AG20443 (cell line): ENCODE results near the gene RBM3.
"Not testable (repeated sequence)": the region's sequence is repeated elsewhere in the genome, so short reads cannot be mapped to it uniquely, and the experiment has no call there.

Experiments used
- DNase-seq: peaks from one replicate; pipeline ENCODE4 v3.0.0; 2012; ENCODE audit warnings: low spot score, mixed read lengths

The RBM3 gene

DNA sequence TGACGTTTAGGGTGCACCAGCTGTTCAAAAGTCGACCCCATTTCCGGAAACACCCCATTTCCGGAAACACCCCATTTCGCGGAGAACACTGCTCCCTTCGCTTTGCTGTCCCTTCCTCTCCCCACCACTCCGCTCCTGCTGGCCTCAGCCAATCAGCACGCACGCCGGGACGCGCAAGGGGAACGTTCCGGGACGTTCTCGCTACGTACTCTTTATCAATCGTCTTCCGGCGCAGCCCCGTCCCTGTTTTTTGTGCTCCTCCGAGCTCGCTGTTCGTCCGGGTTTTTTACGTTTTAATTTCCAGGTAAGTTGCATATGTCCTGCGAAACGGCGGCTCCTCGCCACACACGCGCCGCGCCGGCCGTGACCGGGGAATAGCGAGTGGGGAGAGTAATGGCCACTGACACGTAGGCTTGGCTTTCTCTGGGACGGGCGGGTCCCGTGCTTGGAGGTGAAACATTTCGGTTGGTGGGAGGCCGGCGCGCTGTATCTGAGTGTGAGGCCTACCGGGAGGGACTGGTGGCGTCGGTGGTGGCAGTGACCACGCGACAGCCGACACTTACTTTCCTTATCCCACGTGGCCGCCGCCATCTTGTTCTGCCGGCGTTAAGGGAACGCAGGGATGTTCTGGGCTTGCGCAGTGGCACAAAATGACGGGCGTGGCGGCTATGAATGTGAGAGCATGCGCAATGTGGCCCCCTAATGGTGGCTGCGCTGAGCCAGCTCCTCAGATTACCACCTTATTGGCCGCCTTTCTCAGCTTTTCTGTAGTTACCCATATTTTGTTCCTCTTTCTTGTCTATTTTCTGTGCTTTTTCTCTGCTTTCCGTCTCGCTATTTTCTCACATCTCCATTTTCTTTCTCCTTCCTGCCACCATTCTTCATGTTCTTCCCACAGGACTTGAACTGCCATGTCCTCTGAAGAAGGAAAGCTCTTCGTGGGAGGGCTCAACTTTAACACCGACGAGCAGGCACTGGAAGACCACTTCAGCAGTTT lies at the start of gene RBM3:
Gene RBM3, plus strand, starts transcription at position 215 of the 997 bp plus-strand sequence. Its CDS starts 697 bp downstream, at position 912.
- DNase-seq, result peak; percentile 88

DNA sequence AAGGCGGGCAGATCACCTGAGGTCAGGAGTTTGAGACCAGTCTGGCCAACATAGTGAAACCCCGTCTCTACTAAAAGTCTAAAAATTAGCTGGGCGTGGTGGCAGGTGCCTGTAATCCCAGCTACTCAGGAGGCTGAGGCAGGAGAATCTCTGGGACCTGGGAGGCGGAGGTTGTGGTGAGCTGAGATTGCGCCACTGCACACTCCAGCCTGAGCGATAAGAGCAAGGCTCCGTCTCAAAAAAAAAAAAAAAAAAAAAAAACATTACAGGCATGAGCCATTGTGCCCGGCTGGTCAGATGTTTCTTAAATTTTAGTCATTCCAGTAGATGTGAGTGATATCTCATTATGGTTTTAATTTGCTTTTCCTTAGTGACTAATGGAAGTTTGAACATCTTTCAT lies 48.4 kb upstream of the RBM3 start:
- DNase-seq, result not testable (repeated sequence)

DNA sequence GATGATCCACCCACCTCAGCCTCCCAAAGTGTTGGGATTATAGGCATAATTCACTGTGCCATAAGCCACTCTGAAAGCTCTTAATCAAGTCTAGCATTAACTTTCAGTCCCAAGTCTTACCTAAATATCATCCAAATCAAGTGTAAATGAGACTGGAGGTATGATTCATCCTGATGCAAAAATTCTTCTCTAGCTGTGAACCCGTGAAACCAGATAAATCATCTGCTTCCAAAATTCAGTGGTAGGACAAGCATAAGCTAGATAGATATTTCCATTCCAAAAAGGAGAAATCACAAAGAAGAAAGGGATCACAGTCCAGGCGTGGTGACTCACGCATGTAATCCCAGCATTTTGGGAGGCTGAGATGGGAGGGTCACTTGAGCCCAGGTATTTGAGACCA lies 43.5 kb upstream of the RBM3 start:
- DNase-seq, result no peak

DNA sequence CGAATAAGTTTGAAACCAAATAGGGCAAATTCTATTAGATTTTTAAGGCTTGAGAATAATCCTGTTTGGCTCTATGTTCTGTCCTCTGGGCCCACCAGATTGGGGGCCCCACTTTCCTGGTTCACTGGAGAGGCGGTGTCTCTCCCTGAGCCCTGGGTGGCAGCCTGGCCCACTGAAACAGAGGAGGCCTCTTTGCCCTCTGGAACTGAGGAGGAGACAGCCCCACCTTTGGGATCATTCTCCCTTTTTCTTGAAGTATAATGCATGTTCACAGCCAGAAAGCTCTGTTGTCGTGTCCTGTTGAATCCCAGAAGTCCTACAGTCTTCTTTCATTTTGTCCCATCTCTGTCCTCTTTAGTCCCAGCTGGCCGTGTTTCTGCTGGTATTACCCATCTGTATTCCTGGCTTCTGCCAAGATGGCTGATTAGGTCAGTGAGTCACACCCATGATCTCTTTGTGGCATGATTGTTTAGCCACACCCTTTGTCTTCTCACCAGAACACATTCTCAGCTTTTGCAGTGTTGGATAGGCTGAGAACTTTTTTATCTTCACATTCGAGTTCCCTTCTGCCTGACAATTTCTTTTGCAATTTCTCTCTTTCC lies 42.8 kb upstream of the RBM3 start:
- peak; percentile 60 for DNase-seq

DNA sequence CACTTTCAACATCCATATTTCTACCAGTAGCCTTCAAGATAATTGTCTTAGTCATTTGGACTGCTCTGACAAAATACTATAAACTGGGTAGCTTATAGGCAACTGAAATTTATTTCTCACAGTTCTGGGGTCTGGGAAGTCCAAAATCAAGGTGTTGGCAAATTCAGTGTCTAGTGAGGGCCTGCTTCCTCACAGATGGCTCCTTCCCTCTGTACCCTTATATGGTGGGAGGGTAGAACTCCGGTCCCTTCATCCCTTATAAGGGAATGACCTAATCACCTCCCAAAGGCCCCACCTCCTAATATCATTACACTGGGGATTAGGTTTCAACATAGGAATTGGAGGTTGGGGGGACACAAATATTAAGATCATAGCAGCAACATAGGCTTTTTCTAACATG lies 42.1 kb upstream of the RBM3 start:
- DNase-seq, result no peak

DNA sequence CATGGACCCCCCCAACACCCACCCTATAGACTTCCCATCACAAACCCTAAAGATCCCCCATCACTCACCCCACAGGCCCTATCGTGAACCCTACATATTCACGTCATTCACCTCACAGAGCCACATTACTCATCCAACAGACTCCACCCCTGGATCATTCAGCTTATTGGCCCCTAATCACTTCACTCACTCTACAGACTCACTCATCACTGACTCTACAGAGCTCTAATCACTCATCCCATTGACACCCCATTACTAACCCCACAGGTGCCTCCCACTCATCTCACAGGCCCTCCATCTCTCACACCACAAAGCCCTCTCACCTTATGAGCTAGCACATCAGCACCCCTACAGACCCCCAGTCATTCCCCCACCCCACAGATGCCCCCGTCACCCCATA lies 41.1 kb upstream of the RBM3 start:
- no peak for DNase-seq

DNA sequence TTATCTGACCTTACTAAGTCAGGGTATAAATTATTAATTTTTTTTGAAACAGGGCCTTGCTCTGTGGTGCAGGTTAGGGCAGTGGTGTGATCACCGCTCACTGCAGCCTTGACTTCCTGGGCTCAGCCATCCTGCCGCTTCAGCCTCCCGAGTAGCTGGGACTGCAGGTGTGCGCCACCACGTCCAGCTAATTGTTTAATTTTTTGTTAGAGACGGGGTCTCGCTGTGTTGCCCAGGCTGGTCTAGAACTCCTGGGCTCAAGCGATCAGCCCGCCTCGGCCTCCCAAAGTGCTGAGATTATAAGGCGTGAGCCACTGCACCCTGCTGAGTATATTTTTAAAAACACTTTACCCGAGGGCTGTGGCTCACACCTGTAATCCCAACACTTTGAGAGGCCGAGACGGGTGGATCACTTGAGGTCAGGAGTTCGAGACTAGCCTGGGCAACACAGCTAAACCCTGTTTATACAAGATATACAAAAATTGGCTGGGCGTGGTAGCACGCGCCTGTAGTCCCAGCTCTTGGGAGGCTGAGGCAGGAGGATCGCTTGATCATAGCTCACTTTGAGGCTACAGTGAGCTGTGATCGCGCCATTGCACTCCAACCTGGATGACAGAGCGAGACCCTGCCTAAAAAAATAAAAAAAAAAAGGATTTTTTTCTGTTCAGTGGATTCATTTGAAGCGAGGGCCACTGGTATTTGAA lies 35.5 kb upstream of the RBM3 start:
- DNase-seq, result no peak

DNA sequence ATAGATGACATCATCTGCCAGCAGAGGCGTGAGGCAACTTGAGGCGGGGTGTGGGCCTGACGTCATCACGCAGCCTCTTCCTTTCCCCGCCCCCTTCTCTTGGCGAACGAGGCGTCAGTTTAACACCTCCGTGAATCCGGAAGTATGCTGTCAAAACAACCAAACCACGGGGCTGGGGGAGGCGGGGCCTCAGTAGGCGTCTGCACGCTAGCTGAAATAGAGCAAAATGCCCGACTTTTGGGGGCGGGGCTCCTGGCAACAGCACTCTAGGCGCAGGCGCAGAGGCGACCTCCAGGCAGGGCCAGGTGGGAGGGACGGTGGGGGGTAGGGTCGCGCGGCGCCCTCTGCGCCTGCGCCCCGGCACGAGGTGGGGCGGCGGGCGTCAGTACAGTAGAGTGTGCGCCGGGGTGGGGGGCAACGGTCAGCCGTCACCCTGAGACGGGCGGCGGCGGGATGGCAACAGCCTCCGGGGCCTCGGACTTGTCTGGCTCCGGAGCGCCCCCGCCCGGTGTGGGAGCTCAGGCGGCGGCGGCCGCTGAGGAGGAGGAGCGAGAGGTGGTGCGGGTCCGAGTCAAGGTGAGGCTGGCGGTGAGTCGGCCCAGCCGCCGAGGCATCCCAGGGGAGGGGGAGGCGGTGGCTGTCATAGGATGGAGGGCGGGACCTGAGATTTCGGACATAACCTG lies 34.8 kb upstream of the RBM3 start, which contains the start of gene TBC1D25:
Gene TBC1D25, plus strand, starts transcription at position 370 of the 683 bp plus-strand sequence. Its CDS starts 84 bp downstream, at position 454.
- peak; percentile 89 for DNase-seq

DNA sequence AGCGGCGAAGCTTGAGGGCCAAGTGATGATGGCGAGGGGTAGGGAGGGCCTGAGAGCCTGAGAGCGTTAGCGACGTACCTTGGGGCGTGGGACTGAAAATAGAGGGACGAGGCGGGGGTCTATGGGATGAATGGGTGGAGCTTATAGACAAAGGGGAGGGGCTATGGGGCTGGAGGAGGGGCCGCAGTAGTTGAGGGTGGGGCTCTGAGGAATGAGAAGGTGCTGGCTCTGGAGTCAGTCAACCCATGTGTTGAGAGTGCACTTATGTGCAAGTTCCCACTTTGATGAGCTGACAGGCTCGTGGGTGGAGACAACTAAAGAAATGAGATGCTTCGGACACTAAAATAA lies 34.3 kb upstream of the RBM3 start:
- DNase-seq, result peak; percentile 38

DNA sequence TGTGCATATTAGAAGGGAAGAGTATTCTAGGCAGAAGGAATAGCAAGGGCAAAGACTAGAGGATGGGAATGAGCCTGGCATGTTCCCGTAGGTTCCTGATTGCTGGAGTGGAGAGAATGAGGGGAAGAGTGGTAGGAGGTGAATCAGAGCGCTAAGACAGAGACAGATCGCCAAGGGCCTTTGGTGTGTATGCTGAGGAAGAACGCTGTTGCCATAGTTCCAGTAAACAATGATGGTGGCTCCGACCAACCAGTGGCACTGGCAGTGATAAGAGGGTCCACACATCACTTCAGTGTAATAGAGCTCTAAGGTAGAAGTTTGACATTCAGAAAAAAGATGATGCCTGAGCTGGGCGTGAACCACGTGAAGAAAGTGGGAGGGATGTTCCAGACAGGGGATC lies 33.8 kb upstream of the RBM3 start:
- DNase-seq, result no peak

DNA sequence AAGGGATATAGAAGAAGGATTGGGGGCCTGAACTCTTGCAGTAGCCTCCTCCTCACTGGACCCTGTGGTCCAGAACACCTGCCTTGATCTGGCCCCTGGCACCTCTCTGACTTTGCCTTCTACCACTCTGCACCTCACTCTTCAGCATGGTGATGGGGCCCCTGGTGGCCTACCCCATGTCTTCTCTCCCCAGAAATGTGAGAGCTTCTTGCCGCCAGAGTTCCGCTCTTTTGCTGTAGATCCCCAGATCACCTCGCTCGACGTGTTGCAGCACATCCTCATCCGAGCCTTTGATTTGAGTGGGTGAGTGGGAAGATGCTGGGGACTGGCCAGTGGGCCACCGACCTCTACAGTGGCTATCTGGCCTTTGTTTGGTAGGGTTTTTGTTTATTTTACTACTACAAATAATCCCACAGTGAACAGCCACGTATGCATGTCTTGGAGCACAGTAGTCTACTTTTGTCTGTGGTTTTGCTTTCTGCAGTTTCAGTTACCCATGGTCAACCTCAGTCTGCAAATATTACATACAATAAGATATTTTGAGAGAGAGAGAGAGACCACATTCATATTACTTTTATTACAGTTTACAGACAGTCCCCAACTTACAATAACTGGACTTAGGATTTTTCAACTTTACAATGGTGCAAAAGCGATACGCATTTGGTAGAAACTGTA lies 33.0 kb upstream of the RBM3 start:
- no peak for DNase-seq

DNA sequence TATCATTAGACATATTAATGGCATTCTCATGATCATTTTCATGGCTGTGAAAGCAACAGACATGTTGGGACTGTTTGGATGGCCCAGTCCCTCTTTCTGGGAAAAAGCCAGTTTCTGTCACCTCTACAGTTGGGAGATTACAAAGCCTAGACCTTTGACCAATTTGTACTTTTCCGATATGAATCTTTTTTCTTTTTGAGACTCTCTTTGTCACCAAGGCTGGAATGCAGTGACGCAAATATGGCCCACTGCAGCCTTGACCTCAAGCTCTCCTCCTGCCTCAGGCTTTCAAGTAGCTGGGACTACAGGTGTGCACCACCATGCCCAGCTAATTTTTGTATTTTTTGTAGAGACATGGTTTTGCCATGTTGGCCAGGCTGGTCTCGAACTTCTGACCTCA lies 25.4 kb upstream of the RBM3 start:
- no peak for DNase-seq

DNA sequence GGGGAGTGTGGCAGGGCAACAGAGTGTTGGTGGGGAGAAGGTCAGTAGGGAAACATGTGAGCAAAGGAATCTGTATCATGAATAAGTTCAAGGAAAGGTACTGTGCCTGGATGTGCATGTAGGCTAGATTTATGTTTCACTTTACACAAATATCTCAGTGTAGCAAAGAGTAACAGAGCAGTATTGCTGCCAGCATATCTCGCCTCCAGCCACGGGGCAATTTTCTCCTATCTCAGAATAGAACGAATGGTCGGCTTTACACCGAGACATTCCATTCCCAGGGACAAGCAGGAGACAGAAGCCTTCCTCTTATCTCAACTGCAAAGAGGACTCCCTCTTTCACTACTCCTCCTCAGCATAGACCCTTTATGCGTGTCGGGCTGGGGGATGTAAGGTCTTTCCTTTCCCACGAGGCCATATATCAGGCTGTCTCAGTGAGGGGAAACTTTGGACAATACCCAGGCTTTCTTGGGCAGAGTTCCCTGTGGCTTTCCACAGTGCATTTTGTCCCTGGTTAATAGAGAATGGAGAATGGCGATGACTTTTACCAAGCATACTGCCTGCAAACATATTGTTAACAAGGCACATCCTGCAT lies 18.5 kb upstream of the RBM3 start:
- DNase-seq, result not testable (repeated sequence)

DNA sequence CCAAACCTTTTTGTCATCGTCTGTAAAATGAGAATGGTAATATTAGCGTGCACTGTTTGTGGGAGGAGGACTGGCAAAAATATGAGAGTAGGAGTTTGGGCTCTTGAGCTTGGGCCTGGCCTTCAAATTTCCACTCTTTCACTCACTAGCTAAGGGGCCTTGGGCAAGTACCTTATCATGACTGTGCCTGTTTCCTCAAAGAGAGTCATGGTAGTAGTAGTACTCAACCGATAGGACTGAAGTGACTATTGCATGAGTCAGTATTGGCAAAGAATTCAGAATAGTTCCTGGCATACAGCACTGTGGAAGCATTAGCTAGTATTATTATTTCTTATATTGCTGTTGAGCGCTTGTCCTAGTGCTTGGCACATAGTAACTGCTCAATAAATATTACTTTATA lies 16.0 kb upstream of the RBM3 start:
- peak; percentile 68 for DNase-seq

DNA sequence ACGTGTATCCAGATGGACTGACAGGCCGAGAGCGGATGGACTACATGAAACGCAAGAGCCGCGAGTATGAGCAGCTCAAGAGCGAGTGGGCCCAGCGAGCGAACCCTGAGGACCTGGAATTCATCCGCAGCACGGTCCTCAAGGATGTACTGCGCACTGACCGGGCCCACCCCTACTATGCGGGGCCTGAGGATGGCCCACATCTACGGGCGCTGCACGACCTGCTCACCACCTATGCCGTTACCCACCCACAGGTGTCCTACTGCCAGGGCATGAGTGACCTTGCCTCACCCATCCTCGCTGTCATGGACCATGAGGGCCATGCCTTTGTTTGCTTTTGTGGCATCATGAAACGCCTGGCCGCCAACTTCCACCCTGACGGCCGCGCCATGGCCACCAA lies 14.6 kb upstream of the RBM3 start:
- DNase-seq, result no peak

DNA sequence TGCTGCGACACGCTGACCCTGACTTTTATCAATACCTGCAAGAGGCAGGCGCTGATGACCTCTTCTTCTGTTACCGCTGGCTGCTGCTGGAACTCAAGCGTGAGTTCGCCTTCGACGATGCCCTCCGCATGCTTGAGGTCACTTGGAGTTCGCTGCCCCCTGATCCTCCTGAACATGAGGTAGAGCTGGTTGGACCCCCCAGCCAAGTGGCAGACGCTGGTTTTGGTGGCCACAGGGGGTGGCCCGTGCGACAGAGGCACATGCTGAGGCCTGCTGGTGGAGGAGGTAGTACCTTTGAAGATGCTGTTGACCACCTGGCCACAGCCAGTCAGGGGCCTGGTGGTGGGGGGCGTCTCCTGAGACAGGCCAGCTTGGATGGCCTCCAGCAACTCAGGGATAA lies 14.2 kb upstream of the RBM3 start:
- DNase-seq, result no peak

DNA sequence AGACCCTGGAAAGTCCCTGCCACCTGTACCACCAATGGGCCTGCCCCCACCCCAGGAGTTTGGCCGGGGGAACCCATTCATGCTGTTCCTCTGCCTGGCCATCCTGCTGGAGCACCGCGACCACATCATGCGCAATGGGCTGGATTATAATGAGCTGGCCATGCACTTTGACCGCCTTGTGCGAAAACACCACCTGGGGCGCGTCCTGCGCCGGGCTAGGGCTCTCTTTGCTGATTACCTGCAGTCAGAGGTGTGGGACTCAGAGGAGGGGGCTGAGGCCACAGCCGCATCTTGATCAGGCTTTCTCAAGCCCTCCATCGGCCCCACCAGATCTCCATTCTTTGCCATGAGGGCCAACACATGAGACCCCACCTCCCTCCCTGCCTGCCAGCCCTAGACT lies 13.6 kb upstream of the RBM3 start:
- DNase-seq, result no peak

DNA sequence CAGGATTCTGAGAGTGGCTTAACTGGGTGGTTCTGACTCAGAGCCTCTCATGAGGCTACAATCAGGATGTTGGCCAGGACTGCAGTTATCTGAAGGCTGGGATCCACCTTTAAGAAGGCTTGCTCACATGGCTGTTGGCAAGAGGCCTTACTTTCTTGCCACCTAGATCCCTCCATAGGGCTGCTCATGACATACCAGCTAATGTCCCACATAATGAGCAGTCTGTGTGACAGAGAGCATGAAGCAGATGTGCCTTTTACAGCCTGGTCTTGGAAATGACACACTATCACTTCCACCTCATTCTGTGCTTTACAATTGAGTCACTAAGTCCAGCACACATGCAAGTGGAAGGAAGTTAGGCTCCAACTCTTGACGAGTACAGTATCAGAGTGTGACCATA lies 4.3 kb upstream of the RBM3 start:
- peak; percentile 11 for DNase-seq

DNA sequence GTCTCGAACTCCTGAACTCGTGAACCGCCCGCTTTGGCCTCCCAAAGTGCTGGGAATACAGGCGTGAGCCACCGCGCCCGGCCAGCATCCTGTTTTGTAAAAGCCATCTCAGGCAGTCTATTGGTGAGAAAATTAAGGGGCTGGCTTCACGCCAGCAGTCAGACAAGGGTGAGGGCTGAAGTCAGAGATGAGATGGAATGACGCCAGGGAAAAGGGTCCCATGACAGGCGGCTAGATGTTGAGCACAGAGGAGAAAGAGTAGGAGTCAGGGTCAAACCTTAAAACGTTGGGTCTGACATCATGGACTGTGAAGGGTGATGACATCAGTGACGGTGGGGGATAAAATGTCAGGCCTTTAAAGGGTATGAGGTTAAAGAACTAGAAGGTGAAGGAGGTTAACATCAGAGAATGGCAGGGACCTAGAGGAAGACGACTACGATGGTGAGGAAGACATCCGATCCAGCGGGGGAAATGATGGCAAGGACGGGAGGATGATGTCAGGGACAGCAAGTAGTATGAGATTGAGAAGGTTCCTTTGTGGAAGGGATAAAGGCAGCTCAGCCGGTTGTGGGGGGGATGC lies 504 bp upstream of the RBM3 start:
- DNase-seq, result no peak

DNA sequence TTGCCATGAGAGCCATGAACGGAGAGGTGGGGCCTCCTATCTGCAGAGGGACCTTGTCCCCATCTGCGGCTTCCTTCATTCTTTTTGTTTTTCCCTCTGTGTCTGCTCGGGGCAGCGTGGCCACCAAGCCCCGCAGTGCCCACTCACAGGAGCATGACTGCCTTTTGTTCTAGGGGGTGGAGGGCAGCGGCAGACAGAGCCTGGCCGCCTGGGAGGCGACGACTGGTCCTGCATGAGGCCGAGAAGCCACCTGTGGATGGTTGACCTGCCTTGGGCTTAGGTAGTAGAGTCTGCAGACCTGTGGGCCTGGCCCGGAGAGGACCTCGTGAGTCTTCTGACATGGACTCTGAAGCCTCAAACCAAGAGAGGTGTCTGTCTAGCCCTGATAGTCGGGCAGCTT lies 1.4 kb downstream of the RBM3 start:
- DNase-seq, result no peak

DNA sequence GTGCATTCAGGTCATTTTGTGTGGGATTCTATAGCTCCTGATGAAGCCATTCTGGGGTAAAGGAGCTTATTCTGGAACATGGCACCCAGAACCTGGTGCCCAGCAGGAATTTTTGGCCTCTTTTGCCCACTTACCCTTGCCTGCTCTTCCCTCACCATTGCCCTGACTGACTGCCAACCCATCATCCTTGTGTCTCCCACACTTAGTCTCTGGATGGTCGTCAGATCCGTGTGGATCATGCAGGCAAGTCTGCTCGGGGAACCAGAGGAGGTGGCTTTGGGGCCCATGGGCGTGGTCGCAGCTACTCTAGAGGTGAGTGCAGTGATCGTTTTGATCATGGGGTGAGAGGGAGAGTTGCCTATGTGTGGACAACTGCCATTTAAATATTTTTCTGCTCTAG lies 1.8 kb downstream of the RBM3 start:
- DNase-seq, result no peak
